GM21390 (cell line): ENCODE data around the gene IL13RA2.

Experiments used
- ATAC-seq: cut with Tn5 transposase; IDR thresholded peaks from one replicate; pipeline ENCODE4 v1.9.1; 2021; ENCODE audit not compliant: unreplicated experiment

The IL13RA2 gene, protein sequence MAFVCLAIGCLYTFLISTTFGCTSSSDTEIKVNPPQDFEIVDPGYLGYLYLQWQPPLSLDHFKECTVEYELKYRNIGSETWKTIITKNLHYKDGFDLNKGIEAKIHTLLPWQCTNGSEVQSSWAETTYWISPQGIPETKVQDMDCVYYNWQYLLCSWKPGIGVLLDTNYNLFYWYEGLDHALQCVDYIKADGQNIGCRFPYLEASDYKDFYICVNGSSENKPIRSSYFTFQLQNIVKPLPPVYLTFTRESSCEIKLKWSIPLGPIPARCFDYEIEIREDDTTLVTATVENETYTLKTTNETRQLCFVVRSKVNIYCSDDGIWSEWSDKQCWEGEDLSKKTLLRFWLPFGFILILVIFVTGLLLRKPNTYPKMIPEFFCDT

GRCh38 chrX:115017455-115017854 lies at the start of gene IL13RA2:
IL13RA2 (minus strand) TSS chrX:115017616; CDS start chrX:115017269, 347 bp downstream.
- no peak for ATAC-seq

GRCh38 chrX:115065304-115065703 lies 47.9 kb upstream of the IL13RA2 start:
- ATAC-seq = no peak

GRCh38 chrX:115060013-115060412 lies 42.6 kb upstream of the IL13RA2 start:
- ATAC-seq = no peak

DNA sequence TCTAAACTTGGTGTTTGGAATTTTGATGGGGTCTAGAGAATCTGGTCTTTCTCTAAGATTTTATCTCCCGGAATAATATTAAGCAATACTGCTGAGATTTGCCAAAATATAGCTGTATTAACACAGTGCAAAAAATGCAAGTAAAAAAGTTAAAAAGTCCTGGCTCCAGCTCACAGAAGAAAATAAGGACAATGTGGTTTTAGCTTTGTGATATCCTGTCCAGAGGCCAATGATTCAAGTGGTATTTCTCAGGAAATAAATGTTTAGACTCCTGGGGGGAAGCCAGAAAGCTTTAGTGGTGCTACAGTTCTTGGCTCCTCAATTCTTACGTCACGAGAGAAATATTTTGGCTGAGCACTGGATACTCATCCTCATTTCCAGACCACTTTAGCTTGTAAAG lies 40.9 kb upstream of the IL13RA2 start:
- no peak for ATAC-seq

DNA sequence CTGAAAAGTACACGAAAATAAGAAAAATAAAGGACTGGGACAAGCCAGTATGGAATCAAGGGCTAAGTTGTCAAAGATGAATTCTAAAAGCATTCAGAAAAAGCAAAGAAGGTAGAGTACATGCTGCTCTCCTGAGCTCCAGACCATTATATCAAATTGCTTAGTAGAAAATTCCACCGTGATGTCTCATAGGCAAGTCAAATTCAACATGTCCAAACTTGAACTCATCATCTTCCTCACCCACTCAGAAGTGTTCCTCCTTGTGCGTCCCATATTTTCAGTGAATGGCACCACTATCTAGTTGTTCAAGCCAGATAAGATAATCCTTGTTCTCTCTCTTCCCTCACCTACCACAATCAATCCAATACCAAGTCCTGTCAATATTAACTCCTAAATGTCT lies 37.5 kb upstream of the IL13RA2 start:
- ATAC-seq = no peak

GRCh38 chrX:115053223-115053622 lies 35.8 kb upstream of the IL13RA2 start:
- no peak for ATAC-seq

DNA sequence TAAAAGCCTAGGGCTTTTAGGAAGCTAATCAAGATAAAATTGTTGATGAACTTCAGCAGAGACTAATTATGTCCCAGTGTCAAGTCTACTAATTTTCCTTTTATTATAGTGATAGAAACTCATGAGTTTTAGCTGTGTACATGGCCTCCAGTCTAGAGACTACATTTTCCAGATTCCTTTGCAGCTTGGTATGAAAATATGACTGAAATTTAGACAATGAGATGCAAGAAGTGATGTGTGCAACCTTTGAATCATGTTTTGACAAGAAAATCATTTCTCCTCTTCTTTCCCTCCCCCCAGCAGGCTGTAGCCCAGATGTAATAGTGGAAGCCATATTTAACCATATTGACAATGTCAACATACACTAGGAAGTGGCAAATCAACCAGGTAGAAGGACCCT lies 30.3 kb upstream of the IL13RA2 start:
- no peak for ATAC-seq

- ATAC-seq = no peak
Observed at GRCh38 chrX:115047181-115047580, 29.8 kb upstream of the IL13RA2 start.

- ATAC-seq = no peak
Observed at GRCh38 chrX:115040417-115040816, 23.0 kb upstream of the IL13RA2 start.

- no peak for ATAC-seq
Observed at GRCh38 chrX:115038406-115038805, 21.0 kb upstream of the IL13RA2 start.

DNA sequence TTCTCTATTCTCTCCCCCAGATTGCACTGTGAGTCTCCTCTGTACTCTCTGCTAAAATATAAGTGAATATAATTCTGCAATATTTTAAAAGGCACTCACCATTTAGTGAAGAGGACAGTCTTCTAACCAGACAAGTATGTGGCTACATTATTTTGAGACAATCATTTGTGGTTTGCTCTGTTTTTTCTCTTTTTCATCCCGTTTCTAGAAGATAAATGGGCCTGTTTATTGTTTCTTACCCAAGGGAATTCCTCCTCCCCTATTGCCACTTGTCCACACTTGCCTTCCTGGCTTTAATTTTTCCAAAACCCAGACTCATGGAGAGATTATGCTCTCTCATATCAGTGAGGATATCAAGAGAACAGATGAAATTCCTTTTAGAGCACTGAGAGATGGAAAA lies 18.6 kb upstream of the IL13RA2 start:
- no peak for ATAC-seq

- no peak for ATAC-seq
Observed at GRCh38 chrX:115031989-115032388, 14.6 kb upstream of the IL13RA2 start.

DNA sequence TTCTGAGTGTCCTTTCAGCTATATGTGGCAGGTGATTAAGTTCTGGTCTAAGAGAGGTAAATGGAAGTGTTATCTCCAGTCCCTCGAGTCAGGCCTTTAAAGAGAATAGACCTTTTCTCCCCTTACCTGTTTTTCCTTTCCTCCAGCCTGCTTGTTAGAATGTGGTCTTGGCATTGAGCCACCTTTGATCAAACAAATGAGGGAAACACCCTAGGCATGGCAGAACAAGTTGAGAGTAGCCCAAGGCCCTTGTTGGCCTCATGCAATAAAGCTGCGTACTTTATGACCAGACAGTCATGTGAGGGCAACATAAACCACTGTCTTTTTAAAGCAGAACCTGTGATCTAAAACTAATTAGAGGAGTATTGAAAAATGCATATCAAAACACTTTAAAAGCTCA lies 13.2 kb upstream of the IL13RA2 start:
- ATAC-seq = no peak

GRCh38 chrX:115029869-115030570 lies 12.6 kb upstream of the IL13RA2 start:
- no peak for ATAC-seq

GRCh38 chrX:115029440-115029839 lies 12.0 kb upstream of the IL13RA2 start:
- ATAC-seq = no peak

GRCh38 chrX:115023811-115024210 lies 6.4 kb upstream of the IL13RA2 start:
- ATAC-seq = no peak

DNA sequence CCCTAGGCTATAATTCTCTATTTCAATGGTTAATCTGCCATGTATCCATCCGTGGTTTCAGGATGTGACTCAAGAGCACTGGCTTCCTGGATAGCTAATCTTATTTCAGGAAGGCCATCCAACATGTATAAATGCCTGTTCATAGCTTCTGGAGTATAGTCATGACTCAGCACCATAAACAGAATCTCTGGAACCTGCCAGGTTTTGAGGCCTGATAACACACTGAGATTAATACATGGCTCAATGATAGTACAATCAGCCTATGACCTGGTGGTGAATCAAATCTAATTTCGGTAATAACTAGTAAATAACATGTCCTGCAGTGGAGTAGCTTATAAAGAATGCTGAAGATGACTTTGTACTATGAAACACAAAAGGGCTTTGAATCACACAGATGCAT lies 5.7 kb upstream of the IL13RA2 start:
- no peak for ATAC-seq

GRCh38 chrX:115021121-115021520 lies 3.7 kb upstream of the IL13RA2 start:
- no peak for ATAC-seq

DNA sequence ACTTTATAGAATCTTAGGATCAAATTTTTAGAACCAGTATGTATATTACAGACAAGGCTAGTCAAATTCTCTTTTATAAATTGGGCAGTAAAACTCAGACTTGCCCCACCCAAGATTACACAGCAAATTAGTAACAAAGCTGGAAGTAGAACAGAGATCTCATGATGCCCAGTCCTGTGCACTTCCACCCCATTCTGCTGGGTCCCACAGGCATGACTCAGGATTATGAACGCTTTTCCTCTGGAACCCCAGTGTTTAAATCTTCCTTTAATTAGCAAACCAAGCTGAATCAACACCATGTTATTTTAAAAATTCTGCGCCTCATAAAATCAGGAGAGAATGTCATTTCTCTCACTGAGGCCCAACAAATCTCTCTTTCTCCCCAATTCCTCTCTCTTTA lies 1.5 kb upstream of the IL13RA2 start:
- ATAC-seq = no peak

- no peak for ATAC-seq
Observed at GRCh38 chrX:115018040-115018647, 728 bp upstream of the IL13RA2 start.

DNA sequence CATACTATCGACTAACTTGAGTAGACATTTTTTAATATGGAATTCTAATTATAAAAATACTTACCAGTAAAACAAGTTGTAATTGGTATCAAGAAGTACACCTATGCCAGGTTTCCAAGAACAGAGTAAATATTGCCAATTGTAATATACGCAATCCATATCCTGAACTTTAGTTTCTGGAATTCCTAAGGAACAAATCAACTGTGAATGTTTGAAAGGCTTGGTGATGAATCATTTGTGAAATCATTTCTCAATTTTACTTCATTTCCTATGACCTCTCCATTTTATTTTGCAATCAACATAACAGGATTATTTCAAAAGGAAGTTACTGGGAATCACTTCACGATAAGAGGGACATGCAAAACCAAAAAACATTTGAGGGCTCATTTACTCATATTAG lies 3.7 kb downstream of the IL13RA2 start:
- ATAC-seq = no peak

DNA sequence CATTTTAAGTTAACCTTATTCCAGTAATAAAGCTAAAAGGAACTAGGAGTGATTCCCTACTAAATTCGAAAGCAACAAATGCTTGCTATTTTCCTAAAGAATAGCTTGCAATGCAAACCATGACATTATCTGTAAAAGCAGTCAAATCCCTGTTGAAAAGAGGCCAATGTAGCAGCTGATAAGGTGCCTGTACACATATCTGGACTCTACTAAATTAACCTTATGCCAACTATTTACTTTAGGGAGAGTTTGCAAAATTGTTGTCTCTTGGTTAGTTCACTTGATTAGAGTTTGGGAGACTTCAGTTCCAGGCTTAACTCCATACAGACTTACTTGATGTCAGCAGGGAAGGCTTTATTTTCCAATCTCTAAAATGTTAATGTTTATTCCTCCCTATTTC lies 6.0 kb downstream of the IL13RA2 start:
- ATAC-seq = no peak
